Measurements from ENCODE around the gene COA6.

- TF ChIP-seq, protein P1, sequence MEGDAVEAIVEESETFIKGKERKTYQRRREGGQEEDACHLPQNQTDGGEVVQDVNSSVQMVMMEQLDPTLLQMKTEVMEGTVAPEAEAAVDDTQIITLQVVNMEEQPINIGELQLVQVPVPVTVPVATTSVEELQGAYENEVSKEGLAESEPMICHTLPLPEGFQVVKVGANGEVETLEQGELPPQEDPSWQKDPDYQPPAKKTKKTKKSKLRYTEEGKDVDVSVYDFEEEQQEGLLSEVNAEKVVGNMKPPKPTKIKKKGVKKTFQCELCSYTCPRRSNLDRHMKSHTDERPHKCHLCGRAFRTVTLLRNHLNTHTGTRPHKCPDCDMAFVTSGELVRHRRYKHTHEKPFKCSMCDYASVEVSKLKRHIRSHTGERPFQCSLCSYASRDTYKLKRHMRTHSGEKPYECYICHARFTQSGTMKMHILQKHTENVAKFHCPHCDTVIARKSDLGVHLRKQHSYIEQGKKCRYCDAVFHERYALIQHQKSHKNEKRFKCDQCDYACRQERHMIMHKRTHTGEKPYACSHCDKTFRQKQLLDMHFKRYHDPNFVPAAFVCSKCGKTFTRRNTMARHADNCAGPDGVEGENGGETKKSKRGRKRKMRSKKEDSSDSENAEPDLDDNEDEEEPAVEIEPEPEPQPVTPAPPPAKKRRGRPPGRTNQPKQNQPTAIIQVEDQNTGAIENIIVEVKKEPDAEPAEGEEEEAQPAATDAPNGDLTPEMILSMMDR (CRISPR knock-in tag; IDR thresholded peaks at IDR 0.05), result no peak
- TF ChIP-seq ZNF549 (CRISPR knock-in tag; IDR thresholded peaks at IDR 0.05), result no peak
- no peak for TF ChIP-seq GABPB1 (CRISPR knock-in tag; IDR thresholded peaks at IDR 0.05)
- TF ChIP-seq, protein P2, sequence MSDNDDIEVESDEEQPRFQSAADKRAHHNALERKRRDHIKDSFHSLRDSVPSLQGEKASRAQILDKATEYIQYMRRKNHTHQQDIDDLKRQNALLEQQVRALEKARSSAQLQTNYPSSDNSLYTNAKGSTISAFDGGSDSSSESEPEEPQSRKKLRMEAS (IDR thresholded peaks at IDR 0.05), result no peak
- no peak for TF ChIP-seq ZNF430 (CRISPR knock-in tag; IDR thresholded peaks at IDR 0.05)
- no peak for TF ChIP-seq ZNF768 (CRISPR knock-in tag; IDR thresholded peaks at IDR 0.05)
- no peak for TF ChIP-seq PITX1 (CRISPR knock-in tag; IDR thresholded peaks at IDR 0.05)
Observed at GRCh38 chr1:234413990-234414389, 40.7 kb downstream of the COA6 start.

Measured in HepG2 (cell line).